ENCODE data around the gene CCND2. TPM values are rescaled to one million over a fixed set of nuclear protein-coding genes. Genes with fewer than 3 reads are reported as not detected.

The CCND2 gene
- polyA plus RNA-seq, 6 donors from 2014 or later, result 5.6 to 16.7 (median 8.3) TPM

DNA sequence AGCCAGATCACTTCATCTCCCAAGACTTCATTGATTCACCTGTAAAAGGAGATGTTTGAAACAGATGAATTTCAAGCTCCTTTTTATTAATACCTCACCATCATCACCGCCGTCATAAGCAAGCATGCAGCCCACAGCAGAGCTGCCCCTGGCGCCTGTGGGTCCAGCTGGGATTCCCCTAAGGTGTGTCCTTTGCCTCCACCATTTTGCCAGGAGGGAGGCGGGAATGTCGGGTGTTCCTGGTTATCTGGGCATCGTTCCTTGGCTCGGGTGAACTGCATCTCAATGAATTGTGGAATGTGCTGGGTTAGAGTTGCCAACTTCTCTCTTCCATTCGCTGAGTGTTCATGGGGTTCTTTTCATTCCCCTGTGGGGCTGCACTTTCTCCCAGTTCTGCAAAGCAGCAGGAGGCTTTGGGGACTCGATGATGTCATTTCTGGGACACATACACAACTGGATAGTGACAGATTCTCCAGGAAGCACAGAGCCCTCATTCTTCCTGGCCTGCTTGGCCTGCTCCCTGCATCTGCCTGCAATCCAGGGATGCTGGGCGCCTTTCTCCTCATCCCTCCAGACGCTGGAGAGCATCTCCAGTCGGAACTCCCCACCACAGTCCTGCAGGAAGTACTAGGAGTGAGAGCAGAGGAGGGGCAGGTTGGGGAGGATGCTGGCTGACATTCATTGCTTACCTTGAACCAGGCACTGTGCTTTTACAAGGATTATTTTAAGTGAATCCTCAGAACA, 10.1 kb downstream of the CCND2 start:
- Mint-ChIP-seq H3K27me3 (no peaks in the 10 kb centered on the region), H3K9me3 (no peaks in the 10 kb centered on the region), H3K4me1 (peaks cover 22 to 49% (median 40%) of the 10 kb centered on the region in 3 donors), H3K4me3 (peak overlapping the region in 1 of 8 donors; percentile 2), H3K36me3 (peaks cover 9 to 10% of the 10 kb centered on the region in 2 donors), H3K27ac (peak overlapping the region in 3 of 6 donors; percentile 30 to 84 (median 69))
- ATAC-seq (ENCODE audit: low read depth in 2 of 2) (no peak), DNase-seq (no peak)

DNA sequence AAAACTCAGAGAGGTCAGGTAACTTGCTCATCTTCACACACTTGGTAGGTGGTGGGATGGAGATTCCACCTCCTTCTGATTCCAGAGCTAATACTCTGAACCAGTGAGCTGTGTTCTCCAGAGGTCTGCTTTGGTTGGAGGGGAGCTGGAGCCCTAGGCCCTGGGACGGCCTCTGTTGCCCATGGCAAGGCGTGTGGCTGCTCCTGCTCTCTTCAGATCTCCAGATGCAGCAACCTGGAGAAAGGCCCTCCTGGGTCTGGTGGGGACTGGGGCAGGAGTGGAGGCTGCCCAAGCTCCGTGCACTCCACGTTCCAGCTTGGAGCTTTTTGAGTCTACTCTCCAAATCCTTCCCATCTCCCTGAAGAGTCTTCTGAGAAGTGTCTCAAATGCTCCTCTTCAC, 10.7 kb downstream of the CCND2 start:
- H3K27ac Mint-ChIP-seq, result no peak overlapping the region
- H3K27me3 Mint-ChIP-seq, result no peaks in the 10 kb centered on the region
- ATAC-seq (ENCODE audit: low read depth in 2 of 2) (no peak), DNase-seq (no peak)
- no peaks in the 10 kb centered on the region for H3K9me3 Mint-ChIP-seq
- H3K36me3 Mint-ChIP-seq, result peaks cover 10 to 12% of the 10 kb centered on the region in 2 donors
- H3K4me1 Mint-ChIP-seq, result peaks cover 28 to 51% (median 47%) of the 10 kb centered on the region in 3 donors
- no peak overlapping the region for H3K4me3 Mint-ChIP-seq

GRCh38 chr12:4285070-4285469, 11.5 kb downstream of the CCND2 start:
- Mint-ChIP-seq H3K27me3 (no peaks in the 10 kb centered on the region), H3K27ac (no peak overlapping the region), H3K4me3 (no peak overlapping the region), H3K9me3 (no peaks in the 10 kb centered on the region), H3K36me3 (peaks cover 10 to 15% of the 10 kb centered on the region in 2 donors), H3K4me1 (peaks cover 31 to 54% (median 51%) of the 10 kb centered on the region in 3 donors)
- ATAC-seq (ENCODE audit: low read depth in 2 of 2) (no peak), DNase-seq (no peak)

DNA sequence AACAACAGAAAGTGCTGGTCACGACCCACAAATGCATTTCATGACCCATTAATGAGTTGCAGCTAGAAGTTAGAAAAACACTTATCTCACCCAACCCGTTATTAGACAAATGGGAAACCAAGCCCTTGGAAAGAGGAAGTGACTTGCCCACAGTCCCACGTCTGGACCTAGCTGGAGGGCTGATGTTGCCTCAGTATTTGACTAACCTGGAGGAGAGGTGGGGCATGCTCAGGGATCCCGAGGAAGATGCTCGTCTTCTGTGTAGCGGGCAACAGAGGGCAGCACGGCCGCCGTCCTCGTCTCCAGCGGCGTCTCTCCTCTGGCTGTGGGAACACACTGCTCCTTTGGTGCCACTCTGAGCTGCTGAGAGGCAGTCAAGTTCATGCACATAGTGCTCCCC, 12.7 kb downstream of the CCND2 start:
- no peaks in the 10 kb centered on the region for H3K27me3 Mint-ChIP-seq
- H3K9me3 Mint-ChIP-seq, result no peaks in the 10 kb centered on the region
- peak overlapping the region in 3 of 6 donors; percentile 19 to 20 (median 19) for H3K27ac Mint-ChIP-seq
- ATAC-seq (ENCODE audit: low read depth in 2 of 2) (no peak), DNase-seq (no peak)
- H3K36me3 Mint-ChIP-seq, result peaks cover 6 to 15% of the 10 kb centered on the region in 2 donors
- H3K4me3 Mint-ChIP-seq, result no peak overlapping the region
- H3K4me1 Mint-ChIP-seq, result peaks cover 31 to 53% (median 51%) of the 10 kb centered on the region in 3 donors

GRCh38 chr12:4286771-4287317, 13.3 kb downstream of the CCND2 start:
- Mint-ChIP-seq H3K9me3 (no peaks in the 10 kb centered on the region), H3K27me3 (no peaks in the 10 kb centered on the region), H3K4me3 (peak overlapping the region in 2 of 8 donors; percentile 30 to 45), H3K4me1 (peaks cover 31 to 55% (median 51%) of the 10 kb centered on the region in 3 donors), H3K36me3 (peaks cover 6 to 15% of the 10 kb centered on the region in 2 donors), H3K27ac (peak overlapping the region in 3 of 6 donors; percentile 19 to 82 (median 64))
- no peak for DNase-seq
- ATAC-seq (ENCODE audit: low read depth in 2 of 2), result no peak

DNA sequence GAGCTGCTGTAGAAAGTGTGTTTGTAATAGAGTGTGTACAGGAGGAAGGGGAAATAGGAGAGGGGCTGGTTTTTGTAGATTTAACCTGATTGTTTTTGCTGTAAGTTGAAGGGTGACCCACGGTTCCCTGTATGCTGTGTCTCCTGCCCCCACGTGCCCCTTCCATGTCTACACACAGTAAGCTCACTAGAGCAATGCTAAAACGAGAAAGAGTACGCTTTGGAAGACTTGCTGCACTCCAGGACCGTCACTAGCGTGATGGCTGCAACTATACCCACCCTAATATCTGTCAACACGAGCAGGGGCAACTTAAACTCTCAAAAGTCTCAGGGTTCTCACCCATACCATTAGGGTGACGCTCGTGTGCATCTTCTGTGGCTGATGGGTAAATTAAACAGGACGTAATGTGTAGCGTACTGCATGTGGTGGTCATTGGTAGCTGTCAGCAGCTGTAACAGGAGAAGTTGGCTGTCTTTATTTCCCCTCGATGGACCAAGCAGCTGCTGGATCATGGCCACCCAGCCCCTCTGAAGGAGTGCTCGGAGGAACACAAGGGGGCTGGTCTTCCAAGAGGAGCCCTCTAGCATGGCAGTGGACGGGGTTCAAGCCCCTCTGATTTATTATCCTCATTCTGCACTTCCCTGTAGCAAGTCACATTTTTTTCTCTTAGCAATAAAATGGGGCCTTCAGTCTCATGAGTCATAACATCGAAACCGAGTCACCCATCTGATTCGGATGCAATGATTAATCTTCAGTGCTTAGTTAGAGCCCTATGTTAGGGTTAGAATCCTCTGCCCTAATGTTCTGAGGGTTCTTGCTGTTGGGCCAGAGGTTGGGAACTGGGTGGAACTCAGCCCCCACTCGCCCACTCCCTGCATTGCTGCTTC, 14.0 kb downstream of the CCND2 start:
- no peak for ATAC-seq (ENCODE audit: low read depth in 2 of 2)
- peak overlapping the region in 1 of 8 donors; percentile 30 for H3K4me3 Mint-ChIP-seq
- H3K27ac Mint-ChIP-seq, result peak overlapping the region in 2 of 6 donors; percentile 37 to 79
- no peaks in the 10 kb centered on the region for H3K9me3 Mint-ChIP-seq
- H3K27me3 Mint-ChIP-seq, result no peaks in the 10 kb centered on the region
- DNase-seq, result no peak
- peaks cover 31 to 56% (median 50%) of the 10 kb centered on the region in 3 donors for H3K4me1 Mint-ChIP-seq
- H3K36me3 Mint-ChIP-seq, result peaks cover 6 to 15% of the 10 kb centered on the region in 2 donors

DNA sequence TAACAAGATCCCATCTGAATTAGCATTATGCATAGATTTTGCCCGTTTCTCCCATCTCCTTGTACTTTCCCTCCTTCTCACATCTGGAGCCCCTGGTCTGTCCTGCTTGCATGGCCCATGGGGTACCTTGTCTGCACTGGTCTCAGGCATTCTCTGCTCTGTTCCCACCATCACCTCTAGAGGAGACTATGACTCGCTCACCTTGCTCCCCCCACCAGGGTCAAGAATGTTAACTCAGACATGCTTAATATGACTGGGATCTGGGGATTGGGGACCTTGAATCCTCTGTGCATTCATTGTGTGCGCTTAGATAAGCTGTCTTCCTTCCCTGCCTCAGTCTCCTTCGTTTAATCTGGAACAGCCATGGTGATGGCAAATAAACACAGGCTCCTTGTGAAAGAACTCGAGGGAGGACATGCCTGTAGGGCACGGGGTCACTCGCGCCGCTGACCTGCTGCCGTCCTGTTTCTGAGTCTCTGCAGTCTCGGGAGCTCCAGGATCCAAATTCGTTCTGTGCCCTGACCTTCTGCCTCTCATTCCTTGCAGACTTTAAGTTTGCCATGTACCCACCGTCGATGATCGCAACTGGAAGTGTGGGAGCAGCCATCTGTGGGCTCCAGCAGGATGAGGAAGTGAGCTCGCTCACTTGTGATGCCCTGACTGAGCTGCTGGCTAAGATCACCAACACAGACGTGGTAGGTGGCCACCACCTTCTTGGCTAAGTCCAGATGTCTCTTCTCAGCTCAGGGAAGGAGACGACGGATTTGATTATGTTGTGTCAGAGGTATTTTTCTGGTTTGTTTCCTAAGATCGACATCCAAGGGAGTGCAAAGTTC, 15.0 kb downstream of the CCND2 start:
- Mint-ChIP-seq H3K27ac (peak overlapping the region; percentile 38 to 90 (median 74)), H3K4me1 (peaks cover 31 to 56% (median 51%) of the 10 kb centered on the region in 3 donors), H3K36me3 (peaks cover 6 to 15% of the 10 kb centered on the region in 2 donors), H3K4me3 (peak overlapping the region; percentile 41 to 89 (median 68)), H3K27me3 (no peaks in the 10 kb centered on the region), H3K9me3 (no peaks in the 10 kb centered on the region)
- DNase-seq (no peak), ATAC-seq (ENCODE audit: low read depth in 2 of 2) (peak; percentile 41 to 48)

DNA sequence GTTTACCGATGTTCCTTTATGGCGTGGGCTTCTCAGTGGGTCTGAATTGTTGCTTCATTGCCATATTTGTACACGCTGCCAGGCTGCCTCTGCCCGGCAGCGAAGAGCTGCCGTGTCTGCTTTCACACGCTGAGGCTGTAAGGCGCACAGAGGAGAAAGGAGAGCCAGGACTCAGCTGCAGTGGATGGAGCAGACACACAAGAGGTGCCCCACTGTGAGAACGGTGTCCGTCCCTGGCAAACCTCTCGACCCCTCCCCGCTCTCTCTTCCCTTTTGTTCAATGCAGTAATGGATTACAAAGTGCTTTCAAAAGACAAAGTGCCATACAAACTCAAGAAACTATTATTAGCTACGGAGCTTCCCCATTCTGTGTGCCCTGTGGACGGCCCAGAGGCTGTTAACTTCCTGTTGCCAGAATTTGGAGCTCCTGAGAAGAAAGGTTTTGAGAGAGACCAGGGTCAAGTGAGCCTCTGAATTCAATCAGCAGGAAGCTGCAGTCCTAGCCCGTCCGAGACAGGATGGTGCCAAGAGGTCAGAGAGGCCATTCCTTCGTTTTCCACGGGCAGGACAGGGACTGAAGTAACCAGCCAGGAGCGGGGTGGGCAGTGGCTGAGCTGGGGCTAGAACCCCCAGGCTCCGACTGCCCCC, 15.8 kb downstream of the CCND2 start:
- H3K27me3 Mint-ChIP-seq, result no peaks in the 10 kb centered on the region
- peak; percentile 48 to 50 for ATAC-seq (ENCODE audit: low read depth in 2 of 2)
- H3K4me1 Mint-ChIP-seq, result peaks cover 31 to 56% (median 50%) of the 10 kb centered on the region in 3 donors
- peak overlapping the region in 5 of 6 donors; percentile 32 to 90 (median 79) for H3K27ac Mint-ChIP-seq
- H3K36me3 Mint-ChIP-seq, result peaks cover 6 to 15% of the 10 kb centered on the region in 2 donors
- peak overlapping the region; percentile 41 to 89 (median 60) for H3K4me3 Mint-ChIP-seq
- no peak for DNase-seq
- H3K9me3 Mint-ChIP-seq, result no peaks in the 10 kb centered on the region

DNA sequence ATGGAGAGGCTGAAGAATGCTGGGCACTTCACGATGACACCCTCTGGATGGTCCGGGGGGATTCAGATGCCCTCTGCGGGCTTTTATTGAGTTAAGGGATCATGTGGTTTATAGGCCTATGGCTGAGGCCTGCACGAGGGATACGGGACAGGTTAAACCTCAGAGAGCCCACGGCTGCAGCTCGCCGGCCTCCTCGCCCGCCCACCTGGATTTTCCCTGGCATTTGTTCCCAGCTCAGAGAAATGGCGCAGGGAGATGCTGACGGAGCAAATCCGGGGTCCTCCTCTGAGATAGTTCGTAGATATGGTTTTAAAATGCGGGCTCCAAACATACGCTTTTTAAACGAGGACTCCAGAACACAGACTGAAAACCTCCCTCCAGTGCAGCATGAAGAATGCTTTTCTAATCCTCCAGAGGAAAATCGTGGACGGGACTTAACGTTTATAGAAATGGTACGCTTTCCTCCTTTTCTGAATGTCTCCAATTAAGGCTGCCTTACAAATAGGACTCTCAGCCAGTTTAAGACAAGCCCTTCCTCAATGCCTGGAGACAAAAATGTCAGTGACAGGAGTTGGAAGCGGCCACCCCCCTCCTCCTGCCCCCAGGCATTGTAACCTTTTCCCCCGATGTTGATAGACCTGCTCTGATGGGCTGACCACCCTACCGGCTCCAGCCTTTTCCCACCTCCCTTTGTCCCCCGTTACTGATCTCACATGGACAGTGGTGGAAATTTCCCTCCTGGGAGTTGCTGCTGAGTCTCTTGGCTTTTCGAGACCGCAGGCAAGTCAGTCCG, 16.6 kb downstream of the CCND2 start:
- H3K27ac Mint-ChIP-seq, result peak overlapping the region in 3 of 6 donors; percentile 20 to 90 (median 79)
- DNase-seq, result no peak
- H3K27me3 Mint-ChIP-seq, result no peaks in the 10 kb centered on the region
- peaks cover 36 to 56% (median 55%) of the 10 kb centered on the region in 3 donors for H3K4me1 Mint-ChIP-seq
- peak overlapping the region in 2 of 8 donors; percentile 12 to 45 for H3K4me3 Mint-ChIP-seq
- H3K9me3 Mint-ChIP-seq, result no peaks in the 10 kb centered on the region
- peaks cover 13 to 15% of the 10 kb centered on the region in 2 donors for H3K36me3 Mint-ChIP-seq
- ATAC-seq (ENCODE audit: low read depth in 2 of 2), result no peak

DNA sequence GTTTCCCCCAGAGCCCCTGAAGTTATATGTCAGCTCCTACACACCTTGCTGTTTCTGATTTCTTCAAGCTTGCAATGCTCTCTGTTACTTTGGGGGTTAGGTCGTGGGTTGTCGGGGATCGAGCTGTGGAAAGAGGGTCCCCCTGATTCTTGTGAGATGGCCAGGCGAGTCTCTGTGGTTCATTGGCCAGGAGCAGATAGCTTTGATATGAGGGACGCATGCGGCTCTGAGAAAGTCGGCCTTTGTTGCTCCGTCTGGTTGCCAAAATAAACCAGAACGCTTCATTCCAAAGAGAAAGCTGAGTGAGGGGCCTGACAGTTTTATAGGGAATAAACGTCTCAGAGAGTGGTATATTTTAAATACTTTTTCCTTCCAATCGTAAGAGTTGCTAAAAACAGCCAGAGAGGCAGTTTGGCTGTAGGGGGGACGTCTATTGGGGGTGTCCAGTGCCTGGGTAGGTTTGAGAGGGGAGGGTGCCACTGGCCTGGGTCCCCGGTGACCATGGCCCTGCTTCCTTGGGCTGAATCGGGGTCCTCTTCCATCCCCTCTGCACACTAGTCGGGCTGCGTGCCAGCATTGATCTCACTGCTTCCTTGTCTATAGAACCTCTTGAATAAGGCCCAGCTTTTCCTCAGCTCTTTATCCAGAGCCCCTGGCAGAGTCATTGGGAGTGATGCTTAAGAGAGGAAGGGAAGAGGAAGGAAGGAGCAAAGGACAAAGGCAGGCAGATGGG, 18.9 kb downstream of the CCND2 start:
- Mint-ChIP-seq H3K36me3 (peaks cover 10 to 15% of the 10 kb centered on the region in 2 donors), H3K9me3 (no peaks in the 10 kb centered on the region), H3K4me1 (peaks cover 23 to 35% (median 32%) of the 10 kb centered on the region in 3 donors), H3K4me3 (no peak overlapping the region), H3K27ac (peak overlapping the region in 2 of 6 donors; percentile 38 to 74), H3K27me3 (no peaks in the 10 kb centered on the region)
- ATAC-seq (ENCODE audit: low read depth in 2 of 2), result no peak
- no peak for DNase-seq

- Mint-ChIP-seq H3K4me1 (peaks cover 17 to 26% (median 23%) of the 10 kb centered on the region in 3 donors), H3K27me3 (no peaks in the 10 kb centered on the region), H3K9me3 (no peaks in the 10 kb centered on the region), H3K4me3 (no peak overlapping the region), H3K27ac (peak overlapping the region in 5 of 6 donors; percentile 2 to 60 (median 9)), H3K36me3 (peaks cover 15% of the 10 kb centered on the region in 2 donors)
- ATAC-seq (ENCODE audit: low read depth in 2 of 2), result no peak
- DNase-seq, result no peak
Observed at GRCh38 chr12:4293299-4293965, 19.9 kb downstream of the CCND2 start.

All from naive B cell (primary cell).